Ascending aorta (tissue), 2 donors: ENCODE results near the gene PIK3CD. TPM values are rescaled to one million over a fixed set of nuclear protein-coding genes. Genes with fewer than 3 reads are reported as not detected.
"Not testable (repeated sequence)": the region's sequence is repeated elsewhere in the genome, so short reads cannot be mapped to it uniquely, and the experiment has no call there.

Experiments used
- DNase-seq, 2 donors: peaks; one replicate each; pipeline ENCODE4 v3.0.0-alpha.2; 2019; ENCODE audit warnings: low spot score in 2 of 2
- H3K27ac ChIP-seq, 2 donors: fragments of 200-600 bp; sonication (generic); one replicate each; pipeline ENCODE4 v1.5.1; 2016 to 2017; ENCODE audit warnings: mild to moderate bottlenecking in 1 of 2
- H3K27me3 ChIP-seq: fragments of 200-600 bp; sonication (generic); one replicate; pipeline ENCODE4 v1.5.1; 2017
- H3K36me3 ChIP-seq, 2 donors: fragments of 200-600 bp; sonication (generic); one replicate each; pipeline ENCODE4 v1.5.1; 2016
- H3K4me1 ChIP-seq, 2 donors: fragments of 200-600 bp; sonication (generic); one replicate each; pipeline ENCODE4 v1.5.1; 2016 to 2017; ENCODE audit warnings: mild to moderate bottlenecking in 1 of 2
- H3K4me3 ChIP-seq, 2 donors: fragments of 200-600 bp; sonication (generic); one replicate each; pipeline ENCODE4 v1.5.1; 2016 to 2017; ENCODE audit warnings: mild to moderate bottlenecking in 1 of 2
- H3K9me3 ChIP-seq, 2 donors: fragments of 200-600 bp; sonication (generic); one replicate each; pipeline ENCODE4 v1.5.1; 2016
- CTCF ChIP-seq, 3 experiments: fragments of 200-600 bp in 2 of 3; fragments of 450-650 bp in 1 of 3; sonication (generic) in 2 of 3; IDR thresholded peaks; one replicate each; pipeline ENCODE4 v1.5.1; 2016 to 2019; ENCODE audit warnings: antibody characterized with exemption in 3 of 3, mild to moderate bottlenecking in 1 of 3, moderate library complexity in 1 of 3
- intact Hi-C: fragments of 100-400 bp; cut with DNase I; formaldehyde crosslinking; loops from one replicate; pipeline ENCODE4 v1.15.1; 2023
- total RNA-seq: library from RNA; depleted of rRNA; stranded (reverse); fragments of >200 nt; gene quantifications from one replicate; pipeline ENCODE4 v1.1.0, GENCODE V29; 2016

Gene PIK3CD
- total RNA-seq, 1 donor from 2014 or later: 19.7 TPM

DNA sequence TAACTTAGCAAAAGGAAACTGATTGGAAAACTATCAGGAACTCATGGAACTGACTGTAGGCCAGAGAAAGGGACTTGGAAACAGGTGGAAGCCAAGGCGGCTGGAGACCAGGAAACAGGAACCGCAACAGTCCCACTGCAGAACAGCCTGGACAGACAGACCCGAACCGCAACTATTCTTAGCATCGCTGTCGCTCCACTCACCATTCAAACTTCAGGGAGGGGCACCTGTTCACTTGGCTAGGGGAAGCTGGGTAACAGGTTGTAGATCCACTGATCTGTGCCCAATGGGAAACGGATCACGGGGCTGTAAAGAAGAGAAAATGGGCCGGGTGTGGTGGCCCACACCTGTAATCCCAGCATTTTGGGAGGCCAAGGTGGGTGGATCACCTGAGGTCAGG is 110.3 kb downstream of the PIK3CD start:
- TF ChIP-seq CTCF (IDR thresholded peaks at IDR 0.05): no peak
- Histone ChIP-seq H3K4me3 (no peak overlapping the region), H3K9me3 (no peaks in the 10 kb centered on the region), H3K36me3 (peaks cover 2 to 9% of the 10 kb centered on the region in 2 donors), H3K4me1 (no peaks in the 10 kb centered on the region), H3K27ac (no peak overlapping the region), H3K27me3 (no peaks in the 10 kb centered on the region)
- intact Hi-C loops: no loop called here
- DNase-seq: no peak

- H3K27ac ChIP-seq, H3K4me3 ChIP-seq, DNase-seq, H3K27me3 ChIP-seq, H3K4me1 ChIP-seq, H3K36me3 ChIP-seq, intact Hi-C loops, H3K9me3 ChIP-seq: not testable (repeated sequence)
These were observed 110.9 kb downstream of the PIK3CD start for GRCh38 chr1:9762446-9762845.

DNA sequence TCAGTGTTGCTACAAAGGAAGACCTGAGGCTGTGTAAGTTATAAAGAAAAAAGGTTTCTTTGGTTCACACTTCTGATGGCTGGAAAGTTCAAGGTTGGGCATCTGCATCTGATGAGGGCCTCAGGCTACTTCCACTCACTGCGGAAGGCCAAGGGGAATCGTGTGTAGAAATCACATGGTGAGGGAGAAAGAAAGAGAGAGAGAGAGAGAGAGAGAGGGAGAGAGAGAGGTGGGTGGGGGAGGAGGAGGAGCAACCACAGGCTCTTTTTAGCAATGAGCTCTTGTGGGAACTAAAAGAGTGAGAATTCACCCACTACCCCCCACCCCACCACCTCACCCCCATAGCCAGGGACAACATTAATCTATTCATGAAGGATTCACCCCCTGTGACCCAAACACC is 112.4 kb downstream of the PIK3CD start:
- H3K4me3 ChIP-seq: no peak overlapping the region
- H3K27me3 ChIP-seq: no peaks in the 10 kb centered on the region
- no peak for DNase-seq
- H3K36me3 ChIP-seq: peaks cover 2 to 9% of the 10 kb centered on the region in 2 donors
- H3K9me3 ChIP-seq: no peaks in the 10 kb centered on the region
- TF ChIP-seq CTCF (IDR thresholded peaks at IDR 0.05): no peak
- H3K4me1 ChIP-seq: no peaks in the 10 kb centered on the region
- no peak overlapping the region for H3K27ac ChIP-seq
- intact Hi-C loops: no loop called here

- Histone ChIP-seq H3K27ac (no peak overlapping the region), H3K36me3 (peaks cover 2 to 9% of the 10 kb centered on the region in 2 donors), H3K4me1 (no peaks in the 10 kb centered on the region), H3K9me3 (no peaks in the 10 kb centered on the region), H3K27me3 (no peaks in the 10 kb centered on the region), H3K4me3 (no peak overlapping the region)
- intact Hi-C loops: no loop called here
- DNase-seq: no peak
- TF ChIP-seq CTCF (IDR thresholded peaks at IDR 0.05): no peak
These were observed 113.0 kb downstream of the PIK3CD start for GRCh38 chr1:9764550-9764949.

DNA sequence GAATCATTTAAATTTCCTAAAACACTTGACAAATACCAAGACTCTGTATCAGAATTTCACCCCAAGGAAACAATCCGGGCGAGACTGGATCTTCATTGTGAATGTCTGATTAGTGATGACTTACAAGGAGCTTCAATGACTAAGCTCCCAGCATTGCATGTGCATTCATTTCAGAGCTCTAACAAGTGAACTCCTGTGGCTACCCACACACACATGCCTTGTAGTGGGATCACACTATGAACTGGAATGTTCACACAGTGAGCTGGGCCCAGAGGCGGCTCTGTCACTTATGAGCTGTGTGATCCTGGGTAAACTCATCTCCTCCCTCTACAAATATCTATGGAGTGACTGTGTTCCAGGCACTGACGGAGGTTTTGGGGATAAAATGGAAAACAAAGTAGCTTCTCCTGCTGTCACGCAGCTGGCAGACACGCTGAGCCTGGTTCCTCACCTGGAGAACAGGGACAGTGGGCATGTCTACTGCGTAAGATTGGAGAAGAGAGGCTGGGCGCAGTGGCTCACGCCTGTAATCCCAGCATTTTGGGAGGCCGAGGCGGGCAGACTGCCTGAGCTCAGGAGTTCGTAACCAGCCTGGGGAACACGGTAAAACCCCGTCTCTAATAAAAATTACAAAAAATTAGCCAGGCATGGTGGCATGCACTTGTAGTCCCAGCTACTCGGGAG is 115.4 kb downstream of the PIK3CD start:
- no peaks in the 10 kb centered on the region for H3K4me1 ChIP-seq
- H3K4me3 ChIP-seq: no peak overlapping the region
- H3K9me3 ChIP-seq: no peaks in the 10 kb centered on the region
- no peak for TF ChIP-seq CTCF (IDR thresholded peaks at IDR 0.05)
- no peak overlapping the region for H3K27ac ChIP-seq
- peaks cover 1 to 11% of the 10 kb centered on the region in 2 donors for H3K36me3 ChIP-seq
- DNase-seq: no peak
- no peaks in the 10 kb centered on the region for H3K27me3 ChIP-seq
- intact Hi-C loops: no loop called here

DNA sequence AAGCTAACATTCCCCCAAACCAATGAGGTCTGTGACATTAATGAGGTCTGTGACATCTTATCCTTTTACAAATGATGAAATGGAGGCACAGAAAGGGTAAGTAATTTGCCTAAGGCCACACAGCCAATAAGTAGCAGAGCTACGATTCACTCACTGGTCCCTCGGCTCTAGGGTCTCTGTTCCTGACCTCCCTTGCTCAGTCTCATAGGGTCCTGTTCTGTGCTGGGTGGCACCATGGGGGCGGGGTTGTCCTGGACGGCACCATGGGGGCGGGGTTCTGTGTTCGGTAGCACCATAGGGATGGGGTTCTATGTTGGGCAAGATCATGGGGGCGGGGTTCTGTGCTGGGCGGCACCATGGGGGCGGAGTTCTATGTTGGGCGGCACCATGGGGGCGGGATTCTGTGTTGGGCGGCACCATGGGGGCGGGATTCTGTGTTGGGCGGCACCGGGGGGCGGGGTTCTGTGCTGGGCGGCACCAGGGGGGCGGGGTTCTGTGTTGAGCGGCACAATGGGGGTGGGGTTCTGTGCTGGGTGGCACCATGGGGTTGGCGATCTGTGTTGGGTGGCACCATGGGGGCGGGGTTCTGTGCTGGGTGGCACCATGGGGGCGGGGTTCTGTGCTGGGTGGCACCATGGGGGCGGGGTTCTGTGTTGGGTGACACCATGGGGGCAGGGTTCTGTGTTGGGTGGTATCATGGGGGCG is 116.6 kb downstream of the PIK3CD start:
- H3K9me3 ChIP-seq: no peaks in the 10 kb centered on the region
- TF ChIP-seq CTCF (IDR thresholded peaks at IDR 0.05): no peak
- H3K27me3 ChIP-seq: no peaks in the 10 kb centered on the region
- H3K27ac ChIP-seq: no peak overlapping the region
- intact Hi-C loops: no loop called here
- peaks cover 11 to 20% of the 10 kb centered on the region in 2 donors for H3K36me3 ChIP-seq
- no peak overlapping the region for H3K4me3 ChIP-seq
- DNase-seq: no peak
- no peaks in the 10 kb centered on the region for H3K4me1 ChIP-seq
